Measurements from ENCODE around the gene CMPK2.

Gene CMPK2

DNA sequence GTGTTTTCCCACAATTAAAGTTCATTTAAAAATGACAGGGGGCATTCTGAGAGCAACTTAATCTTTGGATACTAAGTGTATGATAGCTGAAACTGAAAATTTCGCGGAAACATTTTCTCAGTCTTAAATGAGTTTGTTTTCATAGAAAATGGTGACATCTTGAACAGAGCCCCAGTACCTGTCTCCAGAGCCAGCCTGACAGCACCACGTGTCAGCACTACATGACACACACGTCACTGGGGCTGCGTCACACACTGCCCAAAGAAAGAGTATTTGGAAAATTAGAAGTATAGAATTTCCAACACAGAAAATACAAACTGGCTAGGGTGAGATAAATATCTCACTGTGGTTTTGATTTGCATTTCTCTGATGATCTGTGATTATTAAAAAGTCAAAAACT, 50.8 kb downstream of the CMPK2 start:
- Histone ChIP-seq H3K9ac (ENCODE audit: low read length) (no peak overlapping the region), H3K36me3 (ENCODE audit: control insufficient read depth, insufficient read depth, low read length) (no peaks in the 10 kb centered on the region), H3K27me3 (ENCODE audit: control insufficient read depth, insufficient read depth, low read length) (no peaks in the 10 kb centered on the region), H3K4me3 (ENCODE audit: low read length) (no peak overlapping the region), H3K4me1 (ENCODE audit: control insufficient read depth, insufficient read depth, low read length) (no peaks in the 10 kb centered on the region), H3K27ac (ENCODE audit: low read depth, low read length) (no peak overlapping the region)

DNA sequence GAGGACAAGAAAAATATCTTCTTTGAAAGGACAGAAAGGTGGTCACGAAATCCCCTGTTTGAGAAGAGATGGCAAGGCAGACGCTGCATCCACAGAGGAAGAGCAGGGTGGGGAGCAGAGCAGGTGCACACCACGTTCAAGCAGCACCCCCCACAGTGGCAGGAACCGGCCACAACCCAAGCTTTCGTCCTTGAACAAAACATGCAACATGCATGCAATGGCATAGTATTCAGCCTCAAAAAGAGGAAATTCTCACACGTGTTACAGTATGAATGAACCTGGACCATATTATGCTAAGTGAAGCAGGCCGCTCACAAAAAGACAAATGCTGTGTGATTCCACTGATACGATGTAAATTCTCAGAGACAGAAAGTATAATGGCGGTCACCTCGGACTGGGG, 51.4 kb downstream of the CMPK2 start:
- no peaks in the 10 kb centered on the region for H3K36me3 ChIP-seq (ENCODE audit: control insufficient read depth, insufficient read depth, low read length)
- no peaks in the 10 kb centered on the region for H3K4me1 ChIP-seq (ENCODE audit: control insufficient read depth, insufficient read depth, low read length)
- H3K4me3 ChIP-seq (ENCODE audit: low read length), result no peak overlapping the region
- H3K27me3 ChIP-seq (ENCODE audit: control insufficient read depth, insufficient read depth, low read length), result no peaks in the 10 kb centered on the region
- H3K27ac ChIP-seq (ENCODE audit: low read depth, low read length), result no peak overlapping the region
- no peak overlapping the region for H3K9ac ChIP-seq (ENCODE audit: low read length)

DNA sequence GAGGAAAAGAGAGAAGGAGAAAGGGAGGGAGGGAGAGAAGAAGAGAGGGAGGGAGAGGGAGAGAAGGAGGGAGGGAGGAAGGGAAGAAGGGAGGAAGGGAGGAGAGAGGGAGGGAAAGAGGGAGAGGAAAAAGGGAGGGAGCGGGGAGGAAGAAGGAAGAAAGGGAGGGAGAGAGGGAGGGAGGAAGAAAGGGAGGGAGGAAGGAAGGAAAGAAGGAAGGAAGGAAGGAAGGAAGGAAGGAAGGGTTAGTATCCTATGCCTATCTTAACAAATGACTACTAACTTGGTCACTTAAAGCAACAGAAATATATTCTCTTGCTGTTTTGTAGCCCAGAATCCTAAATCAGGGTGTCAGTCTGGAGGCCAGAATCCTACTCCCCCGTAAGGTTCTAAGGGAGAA, 52.1 kb downstream of the CMPK2 start:
- H3K36me3 ChIP-seq (ENCODE audit: control insufficient read depth, insufficient read depth, low read length), result no peaks in the 10 kb centered on the region
- no peaks in the 10 kb centered on the region for H3K4me1 ChIP-seq (ENCODE audit: control insufficient read depth, insufficient read depth, low read length)
- no peak overlapping the region for H3K27ac ChIP-seq (ENCODE audit: low read depth, low read length)
- no peak overlapping the region for H3K4me3 ChIP-seq (ENCODE audit: low read length)
- H3K9ac ChIP-seq (ENCODE audit: low read length), result no peak overlapping the region
- H3K27me3 ChIP-seq (ENCODE audit: control insufficient read depth, insufficient read depth, low read length), result no peaks in the 10 kb centered on the region

DNA sequence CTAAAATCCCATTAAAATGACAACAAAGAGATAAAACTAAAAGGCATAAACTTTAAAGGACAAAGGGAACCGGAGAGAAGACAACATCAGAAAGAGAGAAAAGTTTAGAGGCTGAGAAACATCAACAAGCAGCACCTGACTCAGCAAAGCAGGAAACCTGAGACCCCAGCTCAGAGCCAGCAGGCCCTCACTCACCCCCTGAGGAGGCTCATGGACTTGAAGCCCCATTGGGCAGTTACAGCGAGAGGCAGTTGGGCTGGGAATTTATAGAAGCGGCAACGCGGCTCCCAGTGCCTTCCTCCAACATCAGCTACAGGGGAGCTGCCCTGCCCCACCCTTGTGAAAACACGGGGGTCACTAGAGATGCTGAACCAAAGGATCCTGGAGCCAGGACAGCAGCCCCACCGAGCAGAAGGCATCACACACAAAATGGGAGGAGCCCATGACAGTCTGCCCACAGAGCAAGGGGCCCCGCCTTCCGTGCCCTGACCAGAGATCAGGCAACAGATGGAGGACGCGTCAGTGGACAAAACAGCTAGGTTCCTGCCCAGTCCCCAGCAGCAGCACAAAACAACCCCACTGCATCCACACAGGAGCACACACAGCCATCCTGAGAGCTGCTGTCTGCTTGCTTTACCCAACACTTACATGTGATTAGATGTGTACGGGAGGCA, 52.7 kb downstream of the CMPK2 start:
- H3K27me3 ChIP-seq (ENCODE audit: control insufficient read depth, insufficient read depth, low read length), result no peaks in the 10 kb centered on the region
- no peaks in the 10 kb centered on the region for H3K36me3 ChIP-seq (ENCODE audit: control insufficient read depth, insufficient read depth, low read length)
- H3K27ac ChIP-seq (ENCODE audit: low read depth, low read length), result no peak overlapping the region
- H3K4me1 ChIP-seq (ENCODE audit: control insufficient read depth, insufficient read depth, low read length), result no peaks in the 10 kb centered on the region
- no peak overlapping the region for H3K4me3 ChIP-seq (ENCODE audit: low read length)
- no peak overlapping the region for H3K9ac ChIP-seq (ENCODE audit: low read length)

DNA sequence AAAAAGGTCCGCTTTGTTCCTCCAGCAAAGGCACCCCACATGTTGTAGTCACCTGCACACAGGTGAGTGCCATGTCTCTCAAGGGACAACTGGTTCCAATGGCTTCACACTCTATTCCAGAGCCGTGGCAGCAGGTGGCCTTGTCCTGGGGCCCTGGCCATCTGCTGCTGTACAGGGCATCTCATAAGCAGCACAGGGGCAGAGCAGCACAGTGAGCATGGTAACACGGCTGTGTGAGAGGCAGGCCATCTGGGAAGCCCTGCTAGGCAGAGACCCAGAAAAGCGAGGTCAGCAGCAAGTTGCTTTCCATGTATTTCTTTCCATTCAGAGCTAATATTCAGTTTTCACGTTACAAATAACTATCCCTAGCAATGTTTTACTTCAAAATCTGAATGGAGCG, 54.7 kb downstream of the CMPK2 start:
- Histone ChIP-seq H3K27ac (ENCODE audit: low read depth, low read length) (no peak overlapping the region), H3K9ac (ENCODE audit: low read length) (no peak overlapping the region), H3K4me3 (ENCODE audit: low read length) (no peak overlapping the region), H3K27me3 (ENCODE audit: control insufficient read depth, insufficient read depth, low read length) (no peaks in the 10 kb centered on the region), H3K4me1 (ENCODE audit: control insufficient read depth, insufficient read depth, low read length) (no peaks in the 10 kb centered on the region), H3K36me3 (ENCODE audit: control insufficient read depth, insufficient read depth, low read length) (no peaks in the 10 kb centered on the region)

DNA sequence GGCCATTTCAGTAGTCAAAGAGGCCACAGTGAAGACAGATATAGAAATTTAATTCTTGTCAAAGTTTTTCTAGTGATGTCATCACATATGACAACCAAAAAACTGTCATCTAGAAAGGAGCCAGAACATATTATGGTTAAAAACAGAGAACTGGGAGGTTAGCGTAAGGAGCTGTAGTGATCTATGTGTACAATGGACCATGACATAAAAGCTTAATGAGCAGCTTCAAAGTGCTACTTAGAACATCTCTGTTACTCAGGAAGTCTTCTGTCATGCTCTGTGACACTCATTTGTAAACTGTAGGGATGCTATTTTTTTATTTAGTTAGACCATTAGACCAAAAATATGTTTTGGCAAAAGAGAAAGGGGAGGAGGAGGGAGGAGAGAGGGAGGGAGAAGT, 57.3 kb downstream of the CMPK2 start:
- Histone ChIP-seq H3K9ac (ENCODE audit: low read length) (no peak overlapping the region), H3K4me3 (ENCODE audit: low read length) (no peak overlapping the region)

DNA sequence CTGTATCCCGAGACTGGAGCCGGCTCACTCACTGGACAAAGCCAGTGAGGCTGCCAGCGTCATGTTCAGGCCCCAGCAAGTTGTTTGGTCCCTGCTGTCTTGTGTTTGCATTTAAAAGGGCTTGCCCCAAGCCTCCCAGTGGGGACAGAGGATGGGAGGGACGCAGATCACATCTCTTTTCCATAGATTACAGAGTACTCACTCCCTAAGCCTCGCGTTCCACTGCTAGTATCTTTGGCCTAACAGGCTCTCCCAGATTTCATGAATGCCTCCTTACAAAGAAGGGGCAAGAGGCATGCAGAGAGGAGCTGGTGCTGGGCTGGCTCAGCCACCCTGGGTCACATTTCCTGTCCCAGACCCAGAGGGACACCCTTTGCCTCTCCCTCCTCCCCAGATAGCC, 59.1 kb downstream of the CMPK2 start:
- Histone ChIP-seq H3K4me1 (ENCODE audit: control insufficient read depth, insufficient read depth, low read length) (no peaks in the 10 kb centered on the region), H3K9ac (ENCODE audit: low read length) (no peak overlapping the region), H3K27me3 (ENCODE audit: control insufficient read depth, insufficient read depth, low read length) (no peaks in the 10 kb centered on the region), H3K36me3 (ENCODE audit: control insufficient read depth, insufficient read depth, low read length) (no peaks in the 10 kb centered on the region), H3K4me3 (ENCODE audit: low read length) (no peak overlapping the region), H3K27ac (ENCODE audit: low read depth, low read length) (no peak overlapping the region)

More for the DNA sequence above, 57.3 kb downstream of the CMPK2 start:
- H3K27ac ChIP-seq (ENCODE audit: low read depth, low read length), result no peak overlapping the region
- no peaks in the 10 kb centered on the region for H3K4me1 ChIP-seq (ENCODE audit: control insufficient read depth, insufficient read depth, low read length)
- H3K36me3 ChIP-seq (ENCODE audit: control insufficient read depth, insufficient read depth, low read length), result no peaks in the 10 kb centered on the region
- H3K27me3 ChIP-seq (ENCODE audit: control insufficient read depth, insufficient read depth, low read length), result no peaks in the 10 kb centered on the region

DNA sequence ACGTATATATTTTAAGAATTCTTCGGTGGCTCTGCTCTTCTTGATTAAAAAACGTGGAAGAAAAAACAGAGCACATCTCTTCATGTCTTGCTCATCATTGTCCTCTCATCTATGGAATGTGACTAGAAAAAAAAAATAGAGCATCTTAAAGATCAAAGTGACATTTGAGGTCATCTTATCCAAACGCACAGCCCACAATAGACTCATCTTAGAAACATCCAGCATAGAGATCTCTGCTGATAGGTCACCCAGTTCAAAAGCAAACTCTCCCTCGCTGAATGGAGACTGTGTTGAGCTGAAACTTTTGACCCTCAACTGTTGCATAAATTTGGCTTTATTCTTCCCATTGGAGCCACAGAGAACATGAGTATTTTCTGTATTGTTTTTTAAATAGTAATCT, 65.2 kb downstream of the CMPK2 start:
- no peak overlapping the region for H3K27ac ChIP-seq (ENCODE audit: low read depth, low read length)
- H3K4me3 ChIP-seq (ENCODE audit: low read length), result no peak overlapping the region
- no peak overlapping the region for H3K9ac ChIP-seq (ENCODE audit: low read length)
- H3K4me1 ChIP-seq (ENCODE audit: control insufficient read depth, insufficient read depth, low read length), result no peaks in the 10 kb centered on the region
- H3K27me3 ChIP-seq (ENCODE audit: control insufficient read depth, insufficient read depth, low read length), result no peaks in the 10 kb centered on the region
- no peaks in the 10 kb centered on the region for H3K36me3 ChIP-seq (ENCODE audit: control insufficient read depth, insufficient read depth, low read length)
